COR-L47 (cell line): ENCODE results near the gene PCDHGC5.

Source experiments
- DNase-seq: peaks from one replicate; lab custom pipeline; 2025; lab: John Stamatoyannopoulos, UW

The PCDHGC5 gene

GRCh38 chr5:141488591-141489561, at the start of gene PCDHGC5:
PCDHGC5 (plus strand) TSS chr5:141489081; CDS start chr5:141489241, 160 bp downstream.
- peak; percentile 31 for DNase-seq

DNA sequence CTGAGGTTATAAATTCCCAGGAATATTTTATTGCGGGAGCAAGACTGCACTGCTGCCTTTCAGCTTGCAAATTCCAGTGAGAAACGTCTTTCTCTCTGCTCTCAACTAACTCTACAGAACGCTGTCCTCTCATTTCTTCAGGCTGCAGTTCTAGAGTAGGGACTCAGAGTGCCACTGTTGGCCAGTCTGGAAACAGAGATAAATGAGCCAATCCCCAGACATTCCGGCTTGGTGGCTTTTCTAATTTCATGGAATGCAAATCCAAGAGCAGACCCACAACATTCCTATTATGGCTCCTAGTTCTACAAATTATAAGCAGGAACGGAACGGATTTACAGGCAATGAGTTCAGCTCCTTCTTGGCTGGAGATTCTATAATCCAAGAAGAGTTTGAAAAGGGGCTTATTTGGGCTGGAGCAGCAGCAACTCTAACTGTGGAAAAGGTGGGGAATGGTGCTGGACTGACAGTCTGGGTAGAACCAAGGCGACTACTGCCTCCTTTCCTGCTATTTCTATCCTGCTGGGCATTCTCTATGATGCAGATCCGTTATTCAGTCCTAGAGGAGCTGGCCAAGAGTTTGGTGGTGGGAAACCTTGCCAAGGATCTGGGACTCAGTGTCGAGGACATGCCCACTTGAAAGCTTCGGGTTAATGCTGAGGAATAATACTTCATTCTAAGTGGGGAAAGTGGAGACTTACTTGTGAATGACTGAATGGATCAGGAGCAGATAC, 49.3 kb upstream of the PCDHGC5 start:
- DNase-seq = no peak

GRCh38 chr5:141440341-141440740, 48.5 kb upstream of the PCDHGC5 start:
- DNase-seq = no peak

- DNase-seq = no peak
Measured at GRCh38 chr5:141441571-141442170, 47.2 kb upstream of the PCDHGC5 start.

GRCh38 chr5:141465351-141465750, 23.5 kb upstream of the PCDHGC5 start:
- DNase-seq = no peak

DNA sequence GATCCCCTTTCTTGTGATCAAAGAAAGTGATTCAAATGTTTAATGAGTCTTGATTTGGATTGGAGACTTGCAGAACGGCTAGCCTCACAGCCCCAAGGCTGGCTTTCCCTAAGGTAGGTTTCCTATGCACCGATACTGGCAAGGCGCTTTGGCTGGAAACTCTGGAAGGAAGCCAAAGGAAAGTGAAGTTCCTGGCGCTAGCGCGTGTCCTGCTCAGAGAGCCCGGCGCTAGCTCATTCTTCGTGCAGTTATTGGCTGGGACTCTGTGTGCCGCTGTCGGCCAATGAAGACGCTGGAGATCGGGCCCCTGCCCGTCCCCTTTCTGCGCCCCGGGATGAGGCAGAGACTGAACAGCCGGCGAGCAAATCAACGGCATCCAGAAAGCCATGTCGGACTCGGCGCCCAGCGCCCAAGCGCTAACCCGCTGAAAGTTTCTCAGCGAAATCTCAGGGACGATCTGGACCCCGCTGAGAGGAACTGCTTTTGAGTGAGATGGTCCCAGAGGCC, 13.2 kb upstream of the PCDHGC5 start, which contains the start of gene PCDHGC3:
TSS of gene PCDHGC3 (plus strand) at position 342 of the 507 bp plus-strand sequence. CDS start at position 493, 151 bp downstream.
- DNase-seq = peak; percentile 88

DNA sequence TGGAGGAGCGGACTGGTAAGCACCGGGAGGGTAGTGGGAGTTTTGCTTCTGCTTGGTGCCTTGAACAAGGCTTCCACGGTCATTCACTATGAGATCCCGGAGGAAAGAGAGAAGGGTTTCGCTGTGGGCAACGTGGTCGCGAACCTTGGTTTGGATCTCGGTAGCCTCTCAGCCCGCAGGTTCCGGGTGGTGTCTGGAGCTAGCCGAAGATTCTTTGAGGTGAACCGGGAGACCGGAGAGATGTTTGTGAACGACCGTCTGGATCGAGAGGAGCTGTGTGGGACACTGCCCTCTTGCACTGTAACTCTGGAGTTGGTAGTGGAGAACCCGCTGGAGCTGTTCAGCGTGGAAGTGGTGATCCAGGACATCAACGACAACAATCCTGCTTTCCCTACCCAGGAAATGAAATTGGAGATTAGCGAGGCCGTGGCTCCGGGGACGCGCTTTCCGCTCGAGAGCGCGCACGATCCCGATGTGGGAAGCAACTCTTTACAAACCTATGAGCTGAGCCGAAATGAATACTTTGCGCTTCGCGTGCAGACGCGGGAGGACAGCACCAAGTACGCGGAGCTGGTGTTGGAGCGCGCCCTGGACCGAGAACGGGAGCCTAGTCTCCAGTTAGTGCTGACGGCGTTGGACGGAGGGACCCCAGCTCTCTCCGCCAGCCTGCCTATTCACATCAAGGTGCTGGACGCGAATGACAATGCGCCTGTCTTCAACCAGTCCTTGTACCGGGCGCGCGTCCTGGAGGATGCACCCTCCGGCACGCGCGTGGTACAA, 12.6 kb upstream of the PCDHGC5 start:
- DNase-seq = peak; percentile 4

DNA sequence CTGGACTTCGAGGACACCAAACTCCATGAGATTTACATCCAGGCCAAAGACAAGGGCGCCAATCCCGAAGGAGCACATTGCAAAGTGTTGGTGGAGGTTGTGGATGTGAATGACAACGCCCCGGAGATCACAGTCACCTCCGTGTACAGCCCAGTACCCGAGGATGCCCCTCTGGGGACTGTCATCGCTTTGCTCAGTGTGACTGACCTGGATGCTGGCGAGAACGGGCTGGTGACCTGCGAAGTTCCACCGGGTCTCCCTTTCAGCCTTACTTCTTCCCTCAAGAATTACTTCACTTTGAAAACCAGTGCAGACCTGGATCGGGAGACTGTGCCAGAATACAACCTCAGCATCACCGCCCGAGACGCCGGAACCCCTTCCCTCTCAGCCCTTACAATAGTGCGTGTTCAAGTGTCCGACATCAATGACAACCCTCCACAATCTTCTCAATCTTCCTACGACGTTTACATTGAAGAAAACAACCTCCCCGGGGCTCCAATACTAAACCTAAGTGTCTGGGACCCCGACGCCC, 11.8 kb upstream of the PCDHGC5 start:
- DNase-seq = no peak

GRCh38 chr5:141477815-141478214, 11.1 kb upstream of the PCDHGC5 start:
- no peak for DNase-seq

DNA sequence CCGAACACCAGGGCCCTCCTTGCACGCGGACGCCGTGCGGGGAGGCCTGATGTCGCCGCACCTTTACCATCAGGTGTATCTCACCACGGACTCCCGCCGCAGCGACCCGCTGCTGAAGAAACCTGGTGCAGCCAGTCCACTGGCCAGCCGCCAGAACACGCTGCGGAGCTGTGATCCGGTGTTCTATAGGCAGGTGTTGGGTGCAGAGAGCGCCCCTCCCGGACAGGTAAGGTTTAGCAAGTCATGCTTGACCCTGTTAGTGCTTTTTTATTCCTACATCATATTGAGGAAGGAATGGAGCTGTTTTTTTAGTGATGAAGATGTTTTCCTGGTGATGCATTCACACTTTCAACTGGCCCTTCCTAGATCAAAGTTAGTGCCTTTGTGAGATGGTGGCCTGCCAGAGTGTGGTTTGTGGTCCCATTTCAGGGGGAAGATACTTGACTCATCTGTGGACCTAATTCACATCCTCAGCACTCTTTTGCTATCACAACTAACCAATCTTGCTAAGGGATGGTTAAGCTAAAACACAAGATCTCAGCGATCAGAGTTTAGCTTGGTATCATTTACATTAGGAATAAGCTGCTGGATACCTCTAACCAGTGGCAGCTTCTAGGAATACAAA, 10.4 kb upstream of the PCDHGC5 start:
- DNase-seq = no peak

DNA sequence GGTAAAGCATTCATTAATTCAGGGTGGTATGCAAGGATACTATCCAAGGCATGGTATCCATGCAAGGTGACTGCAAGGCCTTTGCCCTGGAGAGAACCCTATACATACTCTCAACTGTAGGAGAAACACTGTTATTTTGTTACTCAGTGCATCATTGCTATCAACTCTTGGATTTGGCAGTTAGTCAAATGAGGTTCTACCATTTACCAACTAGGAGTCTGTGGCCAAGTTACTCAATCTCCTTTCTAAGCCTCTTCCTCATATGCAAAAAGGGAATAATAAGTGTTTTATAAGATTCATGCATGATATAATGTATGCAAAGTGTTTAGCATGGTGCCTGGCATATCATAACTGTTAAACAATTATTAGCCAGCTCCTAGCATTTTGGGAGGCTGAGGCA, 9.1 kb upstream of the PCDHGC5 start:
- DNase-seq = no peak

GRCh38 chr5:141483902-141484301, 5.0 kb upstream of the PCDHGC5 start:
- DNase-seq = no peak

GRCh38 chr5:141484310-141484640, 4.6 kb upstream of the PCDHGC5 start:
- no peak for DNase-seq

DNA sequence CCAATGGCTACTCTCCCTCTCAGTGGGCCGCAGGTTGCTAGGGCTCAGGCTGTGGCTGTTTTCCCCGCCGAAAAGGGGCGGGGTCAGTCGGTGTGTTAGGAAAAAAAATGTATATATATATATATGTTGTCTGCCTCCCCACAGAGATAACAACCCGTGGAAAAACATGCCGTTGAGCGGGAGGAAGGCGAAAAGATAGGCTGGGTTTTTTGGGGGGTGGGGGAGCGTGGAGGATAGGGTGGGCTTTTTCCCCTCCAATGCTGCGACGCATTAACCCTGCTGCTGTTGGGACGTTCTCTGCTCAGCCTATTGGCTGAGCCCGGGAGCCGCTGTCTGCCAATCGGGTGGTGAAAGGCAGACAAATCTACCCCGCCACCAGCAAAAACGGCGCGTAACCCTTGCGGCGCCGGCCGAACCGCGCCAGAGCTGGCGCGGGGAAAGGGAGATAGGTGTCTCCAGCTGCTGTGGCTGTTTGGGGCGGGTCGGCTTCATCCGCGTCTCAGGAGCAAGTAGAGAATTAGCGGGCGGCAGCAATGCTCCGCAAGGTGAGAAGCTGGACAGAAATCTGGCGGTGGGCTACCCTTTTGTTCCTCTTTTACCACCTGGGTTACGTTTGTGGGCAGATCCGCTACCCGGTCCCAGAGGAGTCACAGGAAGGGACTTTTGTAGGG, 4.1 kb upstream of the PCDHGC5 start, which contains the start of gene PCDHGC4:
TSS of gene PCDHGC4 (plus strand) at position 390 of the 671 bp plus-strand sequence. CDS start at position 534, 144 bp downstream.
- DNase-seq = peak; percentile 73

GRCh38 chr5:141485321-141486055, 3.4 kb upstream of the PCDHGC5 start:
- no peak for DNase-seq

- DNase-seq = no peak
Measured at GRCh38 chr5:141486091-141486490, 2.8 kb upstream of the PCDHGC5 start.

DNA sequence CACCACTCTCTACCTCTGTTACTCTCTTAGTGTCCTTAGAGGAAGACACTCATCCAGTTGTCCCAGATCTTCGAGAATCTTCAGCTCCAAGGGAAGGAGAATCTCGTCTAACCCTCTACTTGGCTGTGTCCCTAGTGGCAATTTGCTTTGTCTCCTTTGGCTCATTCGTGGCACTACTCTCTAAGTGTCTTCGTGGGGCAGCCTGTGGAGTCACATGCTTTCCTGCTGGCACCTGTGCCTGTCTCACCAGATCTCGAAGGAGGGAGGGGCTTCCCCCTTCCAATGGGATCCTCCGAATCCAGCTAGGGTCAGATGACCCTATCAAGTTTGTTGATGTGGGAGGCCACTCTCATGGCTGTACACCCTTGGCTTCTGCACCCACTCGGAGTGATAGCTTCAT, 1.8 kb upstream of the PCDHGC5 start:
- DNase-seq = no peak

- DNase-seq = no peak
Measured at GRCh38 chr5:141489841-141490240, 960 bp downstream of the PCDHGC5 start.

DNA sequence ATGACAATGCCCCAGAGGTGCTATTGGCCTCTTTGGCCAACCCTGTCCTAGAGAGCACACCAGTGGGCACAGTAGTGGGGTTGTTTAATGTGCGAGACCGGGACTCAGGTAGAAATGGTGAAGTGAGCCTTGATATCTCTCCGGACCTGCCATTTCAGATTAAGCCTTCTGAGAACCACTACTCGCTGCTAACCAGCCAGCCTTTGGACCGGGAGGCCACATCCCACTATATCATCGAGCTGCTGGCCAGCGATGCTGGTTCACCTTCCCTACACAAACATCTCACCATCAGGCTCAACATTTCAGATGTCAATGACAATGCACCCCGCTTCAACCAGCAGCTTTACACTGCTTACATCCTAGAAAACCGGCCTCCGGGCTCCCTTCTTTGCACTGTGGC, 1.4 kb downstream of the PCDHGC5 start:
- no peak for DNase-seq
